GM19351 (cell line): ENCODE measurements around the gene C2CD4D.
"Not testable (repeated sequence)": the region's sequence is repeated elsewhere in the genome, so short reads cannot be mapped to it uniquely, and the experiment has no call there.

Experiments
- ATAC-seq: cut with Tn5 transposase; IDR thresholded peaks from one replicate; pipeline ENCODE4 v1.9.1; 2021; ENCODE audit warnings: mild to moderate bottlenecking, moderate library complexity; ENCODE audit not compliant: unreplicated experiment

Gene C2CD4D

GRCh38 chr1:151858886-151859665, 19.5 kb upstream of the C2CD4D start:
- no peak for ATAC-seq

- no peak for ATAC-seq
These were observed 18.6 kb upstream of the C2CD4D start for GRCh38 chr1:151858030-151858746.

- ATAC-seq = no peak
These were observed 16.3 kb upstream of the C2CD4D start for GRCh38 chr1:151855933-151856332.

GRCh38 chr1:151855516-151855915, 15.9 kb upstream of the C2CD4D start:
- ATAC-seq = not testable (repeated sequence)

GRCh38 chr1:151854658-151855057, 15.0 kb upstream of the C2CD4D start:
- ATAC-seq = no peak

GRCh38 chr1:151853411-151853943, 13.9 kb upstream of the C2CD4D start, which contains the start of gene THEM5:
TSS of gene THEM5 (minus strand) at chr1:151853712. CDS start at chr1:151853565, 147 bp downstream.
- ATAC-seq = no peak

- ATAC-seq = no peak
These were observed 13.1 kb upstream of the C2CD4D start for GRCh38 chr1:151852733-151853132.

- no peak for ATAC-seq
These were observed 12.3 kb upstream of the C2CD4D start for GRCh38 chr1:151851886-151852285.

- no peak for ATAC-seq
These were observed 10.3 kb upstream of the C2CD4D start for GRCh38 chr1:151849871-151850270.

- no peak for ATAC-seq
These were observed 9.5 kb upstream of the C2CD4D start for GRCh38 chr1:151849126-151849525.

- no peak for ATAC-seq
These were observed 8.4 kb upstream of the C2CD4D start for GRCh38 chr1:151847867-151848596.

GRCh38 chr1:151846686-151847237, 7.1 kb upstream of the C2CD4D start:
- ATAC-seq = no peak

- no peak for ATAC-seq
These were observed 6.5 kb upstream of the C2CD4D start for GRCh38 chr1:151846062-151846568.

GRCh38 chr1:151843398-151843797, 3.8 kb upstream of the C2CD4D start:
- no peak for ATAC-seq

- ATAC-seq = no peak
These were observed 1.5 kb upstream of the C2CD4D start for GRCh38 chr1:151841141-151841540.

GRCh38 chr1:151840421-151840820, 801 bp upstream of the C2CD4D start:
- ATAC-seq = no peak

GRCh38 chr1:151839082-151839412, 573 bp downstream of the C2CD4D start:
- no peak for ATAC-seq

- ATAC-seq = no peak
These were observed 1.2 kb downstream of the C2CD4D start for GRCh38 chr1:151838222-151839081.

GRCh38 chr1:151837884-151838221, 1.8 kb downstream of the C2CD4D start:
- ATAC-seq = no peak

- ATAC-seq = no peak
These were observed 2.4 kb downstream of the C2CD4D start for GRCh38 chr1:151837197-151837596.
